GM21717 (cell line): ENCODE results near the gene ASIC1.

Experiments used
- ATAC-seq: cut with Tn5 transposase; IDR thresholded peaks from one replicate; pipeline ENCODE4 v1.9.1; 2021; ENCODE audit warnings: mild to moderate bottlenecking, moderate library complexity; ENCODE audit not compliant: unreplicated experiment

ASIC1 gene

DNA sequence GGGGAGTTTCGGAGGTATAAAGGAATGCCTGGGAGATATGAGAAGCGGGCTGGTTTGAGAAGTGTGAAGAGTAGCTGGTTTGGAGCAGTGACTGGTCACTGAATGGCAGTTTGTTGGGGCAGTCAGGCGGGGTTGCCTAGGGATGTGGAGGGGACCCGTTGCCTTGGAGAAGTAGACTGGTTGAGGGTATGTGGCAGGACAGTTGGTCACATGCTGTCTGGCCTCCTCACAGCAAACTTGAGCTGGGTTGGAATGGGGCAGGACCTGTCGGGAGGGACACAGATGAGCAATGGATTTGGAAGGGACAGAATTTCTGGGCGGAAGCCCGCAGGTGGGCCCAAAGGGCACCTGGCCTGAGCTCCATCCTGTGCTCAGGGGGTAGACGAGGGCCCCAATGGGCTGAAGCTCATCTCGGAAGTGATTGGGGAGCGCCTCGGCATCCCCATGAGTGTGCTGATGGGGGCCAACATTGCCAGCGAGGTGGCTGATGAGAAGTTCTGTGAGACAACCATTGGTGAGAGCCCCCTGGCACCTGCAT lies 48.6 kb downstream of the ASIC1 start:
- no peak for ATAC-seq

DNA sequence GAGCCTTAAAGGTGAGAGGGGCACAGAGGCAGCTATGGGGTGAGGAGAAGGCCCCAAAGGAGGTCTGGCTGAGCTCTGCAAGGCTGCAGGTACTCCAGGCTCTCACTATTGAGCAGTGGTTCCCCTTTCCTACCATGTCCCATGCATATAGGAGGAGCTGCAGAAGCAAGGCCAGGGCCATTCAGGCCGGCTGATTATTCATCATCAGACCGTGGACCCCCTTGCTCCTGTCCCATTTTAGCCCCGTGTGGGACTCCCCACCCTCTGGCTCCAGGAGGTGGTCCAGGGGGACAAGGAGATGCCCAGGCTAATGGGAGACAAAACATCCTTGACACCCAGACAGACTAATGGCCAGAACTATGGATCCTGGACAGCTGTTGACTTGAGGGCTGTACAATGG lies 49.5 kb downstream of the ASIC1 start:
- ATAC-seq: no peak

DNA sequence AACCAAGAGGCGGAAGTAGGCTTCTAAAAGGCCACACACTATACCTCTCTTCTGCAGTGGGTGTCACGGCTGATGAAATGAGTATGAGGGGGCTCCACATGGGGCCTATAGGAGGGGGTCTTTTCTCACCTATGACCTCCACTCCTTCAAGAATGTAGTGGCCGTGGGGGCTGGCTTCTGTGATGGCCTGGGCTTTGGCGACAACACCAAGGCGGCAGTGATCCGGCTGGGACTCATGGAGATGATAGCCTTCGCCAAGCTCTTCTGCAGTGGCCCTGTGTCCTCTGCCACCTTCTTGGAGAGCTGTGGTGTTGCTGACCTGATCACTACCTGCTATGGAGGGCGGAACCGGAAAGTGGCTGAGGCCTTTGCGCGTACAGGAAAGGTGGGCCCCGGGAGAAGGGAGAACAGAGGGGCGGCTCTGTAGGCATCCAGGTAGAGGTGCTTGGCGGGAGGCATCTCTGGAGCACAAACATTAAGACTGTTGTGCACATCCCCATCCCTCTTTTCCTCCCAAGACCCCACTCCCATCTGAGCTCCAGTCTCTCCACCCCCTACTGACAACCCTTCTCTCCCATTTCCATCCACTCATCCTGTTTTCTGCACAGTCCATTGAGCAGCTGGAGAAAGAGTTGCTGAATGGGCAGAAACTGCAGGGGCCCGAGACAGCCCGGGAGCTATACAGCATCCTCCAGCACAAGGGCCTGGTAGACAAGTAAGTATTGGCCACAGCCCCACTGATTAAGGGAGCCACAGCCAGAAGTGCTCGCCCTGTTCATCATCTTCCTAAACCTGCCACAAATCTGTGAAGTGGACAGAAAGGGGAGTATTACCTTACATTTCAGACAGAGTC lies 50.2 kb downstream of the ASIC1 start:
- ATAC-seq: no peak

DNA sequence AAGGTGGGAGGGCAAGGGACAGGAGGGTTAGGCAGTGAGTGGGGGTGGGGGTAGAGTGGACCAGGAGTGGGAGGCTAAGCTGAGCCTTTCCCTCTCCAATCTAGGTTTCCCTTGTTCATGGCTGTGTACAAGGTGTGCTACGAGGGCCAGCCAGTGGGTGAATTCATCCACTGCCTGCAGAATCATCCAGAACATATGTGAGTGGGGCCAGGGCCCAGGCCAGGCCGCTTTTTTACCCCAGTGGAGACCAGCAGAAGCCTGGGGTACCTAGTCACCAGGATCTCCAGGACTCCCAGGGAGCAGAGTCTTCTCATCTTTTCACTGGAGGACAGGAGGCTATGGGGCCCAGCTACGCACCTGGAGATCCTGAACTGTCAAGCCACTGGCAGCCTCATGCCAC lies 51.9 kb downstream of the ASIC1 start:
- no peak for ATAC-seq

DNA sequence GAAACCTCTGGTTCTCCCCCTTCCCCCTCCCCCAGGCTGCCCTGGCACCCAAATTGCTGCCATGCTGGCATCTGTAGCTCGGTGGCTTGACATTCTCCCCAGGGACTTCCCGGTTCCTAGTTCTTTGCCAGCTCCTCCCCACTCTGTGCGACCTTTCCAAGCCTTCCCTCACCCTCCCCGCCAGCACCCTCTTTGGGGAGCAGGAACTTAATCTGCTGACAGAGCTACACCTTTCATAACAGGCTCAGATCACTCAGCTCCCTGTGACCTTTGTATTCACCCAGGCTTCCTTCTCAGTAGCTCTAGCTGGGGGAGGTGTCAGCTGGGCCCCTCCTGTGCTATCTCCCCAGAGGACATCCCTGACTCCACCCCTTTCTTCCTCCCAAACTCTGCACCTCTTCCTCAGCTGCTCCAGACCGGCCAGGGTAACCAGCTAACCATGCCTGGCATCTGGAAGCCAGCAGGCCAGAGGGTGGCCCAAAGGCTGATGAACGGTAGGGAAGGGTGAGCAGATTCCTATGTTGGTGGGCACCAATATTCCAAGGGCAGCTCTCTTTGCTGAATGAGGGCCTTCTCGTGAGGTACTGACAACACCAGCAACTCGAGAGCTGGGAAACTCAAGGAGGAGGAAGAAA lies 52.8 kb downstream of the ASIC1 start:
- no peak for ATAC-seq

DNA sequence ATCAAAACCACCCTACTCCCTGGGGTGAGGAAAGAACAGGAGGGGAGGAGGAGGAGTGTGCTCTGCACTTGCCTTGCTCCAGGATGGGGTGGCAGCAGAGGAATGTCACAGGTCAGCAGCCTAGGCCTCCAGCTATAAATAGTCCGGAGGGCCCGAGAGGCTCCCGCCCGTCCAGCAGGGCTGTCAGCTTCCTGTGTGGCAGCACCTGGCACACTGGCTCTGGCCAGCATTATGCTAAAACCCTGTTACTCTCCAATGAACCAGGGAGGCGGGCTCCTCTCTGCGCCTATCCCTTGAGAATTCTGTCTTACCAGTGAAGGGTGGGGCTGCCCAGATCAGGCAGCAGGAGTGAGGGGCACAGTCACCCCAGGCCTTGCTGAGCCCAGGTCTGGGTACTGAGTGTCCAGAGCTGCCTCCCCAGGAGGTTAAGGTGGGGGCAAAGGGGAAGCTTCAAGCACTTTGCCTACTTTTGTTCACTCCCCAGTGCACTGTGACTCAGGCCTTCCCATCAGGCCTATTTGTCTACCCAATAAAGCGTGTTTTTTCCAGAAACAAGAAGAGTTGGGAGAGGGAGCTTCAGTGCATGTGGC lies 53.5 kb downstream of the ASIC1 start:
- no peak for ATAC-seq

DNA sequence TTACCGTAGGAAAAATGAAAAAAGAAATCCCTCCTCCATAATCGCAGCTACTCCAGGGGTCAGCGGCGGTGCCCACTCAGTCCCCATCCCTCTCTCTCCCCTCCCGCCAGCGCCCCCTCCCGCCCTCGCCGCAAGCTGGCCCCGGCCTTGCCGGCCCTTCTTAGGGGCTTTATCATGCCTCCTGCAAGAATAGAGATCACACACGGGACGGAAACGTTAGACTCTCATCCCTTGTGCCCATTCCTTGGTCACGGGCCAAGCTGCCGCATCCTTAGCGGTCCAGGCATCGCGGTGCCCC lies 53.9 kb downstream of the ASIC1 start:
- peak; percentile 1 for ATAC-seq

DNA sequence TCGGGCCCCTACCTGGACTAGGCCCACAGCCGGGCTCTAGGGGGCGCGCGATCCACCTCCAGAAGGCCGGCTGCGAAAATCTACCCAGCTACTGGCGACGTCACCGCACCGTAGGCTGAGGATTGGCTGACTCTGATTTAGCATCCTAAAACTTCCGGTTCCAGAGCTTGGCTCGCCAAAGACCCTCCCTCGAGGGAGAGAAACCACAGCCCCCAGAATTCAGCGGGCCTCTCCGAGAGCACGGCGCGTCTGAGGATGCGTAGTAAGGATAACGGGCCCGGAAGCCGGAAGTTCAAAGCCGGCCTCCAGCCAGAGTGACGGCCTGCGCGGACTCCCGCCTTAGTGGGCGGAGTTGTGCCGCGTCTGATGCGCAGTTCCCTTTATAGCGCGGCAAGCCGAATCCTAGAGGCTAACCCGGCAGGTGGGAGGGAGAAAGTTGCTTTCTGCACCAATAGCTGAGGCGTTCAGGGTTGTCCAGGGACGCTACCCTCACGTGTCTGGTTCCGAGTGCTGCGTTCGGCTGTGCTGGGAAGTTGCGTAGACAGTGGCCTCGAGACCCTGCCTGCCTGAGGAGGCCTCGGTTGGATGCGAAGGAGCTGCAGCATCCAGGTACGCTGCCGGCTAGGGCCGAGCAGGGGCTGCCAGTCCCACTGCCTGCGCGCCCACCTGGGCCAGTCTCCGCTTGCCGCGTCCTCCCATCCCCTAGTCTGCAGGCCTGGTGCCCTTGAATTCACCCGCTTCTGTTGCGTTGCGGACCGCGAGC lies 54.5 kb downstream of the ASIC1 start, which contains the start of gene COX14:
Gene COX14, plus strand, starts transcription at position 544 of the 763 bp plus-strand sequence. CDS start 7,808 bp downstream, outside the sequence.
- ATAC-seq: peak; percentile 81

DNA sequence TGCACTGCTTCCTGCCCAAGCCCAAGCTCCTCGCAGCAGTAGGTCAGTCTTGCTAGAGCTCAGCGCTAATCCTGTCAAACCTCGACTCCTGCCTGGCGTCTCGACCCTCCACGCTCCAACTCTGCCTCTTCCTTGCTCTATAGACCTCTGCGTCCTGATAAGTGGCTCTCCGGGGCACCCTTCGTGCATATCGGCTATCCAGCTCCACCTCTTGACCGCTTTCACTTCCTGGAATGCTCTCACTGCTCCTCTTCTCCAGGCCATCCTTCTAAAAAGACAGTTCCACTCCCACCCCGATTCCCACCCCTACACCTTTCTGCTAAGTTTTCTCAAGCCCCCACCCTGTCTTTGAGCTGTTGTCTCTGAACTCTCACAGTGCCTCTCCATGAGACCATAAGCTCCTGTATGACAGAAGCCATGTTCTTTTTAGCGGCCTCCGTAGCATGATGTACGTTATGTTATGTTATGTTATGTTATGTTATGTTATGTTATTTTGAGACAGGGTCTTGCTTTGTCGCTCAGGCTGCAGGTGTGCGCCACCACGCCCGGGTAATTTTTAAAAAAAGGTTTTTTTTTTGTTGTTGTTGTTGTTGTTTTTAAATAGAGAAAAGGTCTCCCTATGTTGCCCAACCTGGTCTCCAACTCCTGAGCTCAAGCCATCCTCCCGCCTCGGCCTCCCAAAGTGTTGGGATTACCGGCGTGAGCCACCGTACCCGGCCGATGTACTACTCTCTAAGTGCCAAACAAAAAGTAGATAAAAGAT lies 55.2 kb downstream of the ASIC1 start:
- ATAC-seq: peak; percentile 2

DNA sequence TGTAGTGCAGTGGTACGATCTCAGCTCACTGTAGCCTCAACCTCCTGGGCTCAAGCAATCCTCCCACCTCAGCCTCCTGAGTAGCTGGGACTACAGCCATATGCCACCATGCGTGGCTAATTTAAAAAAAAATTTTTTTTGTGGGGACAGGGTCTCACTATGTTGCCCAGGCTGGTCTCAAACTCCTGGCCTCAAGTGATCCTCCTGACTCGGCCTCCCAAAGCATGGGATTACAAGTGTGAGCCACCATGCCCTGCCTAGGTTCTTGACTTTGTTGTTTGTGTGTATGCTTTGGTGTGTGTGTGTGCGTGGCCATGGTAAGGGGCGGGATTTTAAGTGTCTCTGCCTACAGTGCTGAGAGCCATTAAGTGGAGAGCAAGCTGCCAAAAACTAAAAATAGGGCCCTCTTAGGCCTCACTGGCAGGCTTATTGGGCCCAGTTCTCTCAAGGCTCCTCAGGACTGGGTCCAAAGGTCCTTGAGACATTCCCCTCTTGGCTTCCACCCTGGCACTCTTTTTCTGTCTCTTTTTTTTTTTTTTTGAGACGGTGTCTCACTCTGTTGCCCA lies 59.7 kb downstream of the ASIC1 start:
- ATAC-seq: no peak

DNA sequence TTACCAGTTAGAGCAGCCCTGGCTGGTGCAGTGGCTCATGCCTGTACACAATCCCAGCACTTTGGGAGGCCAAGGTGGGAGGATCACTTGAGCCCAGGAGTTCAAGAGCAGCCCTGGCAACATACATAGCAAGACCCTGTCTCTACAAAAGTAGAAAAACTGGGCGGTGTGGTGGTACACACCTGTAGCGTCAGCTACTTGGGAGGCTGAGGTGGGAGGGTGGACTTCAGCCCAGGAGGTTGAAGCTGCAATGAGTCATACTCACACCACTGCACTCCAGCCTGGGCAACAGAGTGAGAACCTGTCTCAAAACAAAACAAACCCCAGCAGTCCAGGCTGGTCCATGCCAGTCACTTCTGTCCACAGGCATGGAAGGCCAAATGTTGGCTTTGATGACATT lies 62.0 kb downstream of the ASIC1 start:
- ATAC-seq: no peak

DNA sequence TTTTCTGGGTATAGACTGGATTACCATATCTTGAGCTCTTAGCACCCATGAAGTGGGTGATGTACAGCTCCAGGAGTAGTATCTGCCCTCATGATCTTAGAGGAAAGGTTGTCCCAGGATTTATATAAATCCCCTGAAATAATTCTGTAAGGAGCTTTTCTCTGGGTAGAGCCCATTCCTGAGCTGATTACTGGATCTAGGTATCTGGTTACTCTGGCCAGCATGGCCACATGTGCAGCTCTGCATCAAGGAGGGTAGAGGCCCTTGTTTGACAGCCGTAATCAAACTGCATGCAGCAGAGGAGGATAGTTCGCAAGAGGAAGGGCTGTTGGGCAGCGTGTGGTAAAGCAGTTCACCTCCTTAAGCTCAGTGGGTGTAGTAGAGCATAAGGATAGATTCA lies 63.1 kb downstream of the ASIC1 start:
- no peak for ATAC-seq

DNA sequence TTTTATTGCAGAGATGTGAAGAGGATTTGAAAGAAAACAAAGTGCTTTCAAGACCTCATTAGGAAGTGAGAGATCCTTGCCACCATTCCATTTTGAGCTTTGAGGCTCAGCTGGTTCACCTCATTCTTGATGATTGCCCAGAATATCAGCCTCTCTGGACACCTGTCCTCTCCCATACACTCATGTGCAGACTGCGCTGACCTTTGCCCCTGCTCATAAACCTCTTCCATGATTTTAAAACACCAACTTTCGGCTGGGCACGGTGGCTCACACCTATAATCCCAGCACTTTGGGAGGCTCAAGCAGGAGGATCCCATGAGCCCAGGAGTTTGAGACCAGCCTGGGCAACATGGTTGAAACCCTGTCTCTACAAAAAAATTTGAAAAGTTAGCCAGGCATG lies 63.6 kb downstream of the ASIC1 start:
- no peak for ATAC-seq

DNA sequence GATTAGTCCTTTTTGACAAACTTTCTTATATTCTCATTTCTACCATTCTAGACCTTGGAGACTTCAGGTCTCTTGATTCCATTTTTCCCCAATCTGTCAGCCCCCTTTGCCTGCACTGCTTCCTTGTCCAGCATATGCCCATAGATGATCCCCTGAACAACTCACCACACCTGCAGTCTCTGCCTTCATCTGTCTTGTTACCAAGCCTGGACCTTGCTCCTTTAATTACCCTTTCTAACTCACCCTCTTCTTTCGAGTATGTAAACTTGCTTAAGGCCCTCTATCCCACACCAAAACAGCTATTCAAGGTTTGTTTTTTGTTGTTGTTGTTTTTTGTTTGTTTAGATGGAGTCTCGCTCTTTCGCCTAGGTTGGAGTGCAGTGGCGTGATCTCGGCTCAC lies 64.2 kb downstream of the ASIC1 start:
- ATAC-seq: no peak

DNA sequence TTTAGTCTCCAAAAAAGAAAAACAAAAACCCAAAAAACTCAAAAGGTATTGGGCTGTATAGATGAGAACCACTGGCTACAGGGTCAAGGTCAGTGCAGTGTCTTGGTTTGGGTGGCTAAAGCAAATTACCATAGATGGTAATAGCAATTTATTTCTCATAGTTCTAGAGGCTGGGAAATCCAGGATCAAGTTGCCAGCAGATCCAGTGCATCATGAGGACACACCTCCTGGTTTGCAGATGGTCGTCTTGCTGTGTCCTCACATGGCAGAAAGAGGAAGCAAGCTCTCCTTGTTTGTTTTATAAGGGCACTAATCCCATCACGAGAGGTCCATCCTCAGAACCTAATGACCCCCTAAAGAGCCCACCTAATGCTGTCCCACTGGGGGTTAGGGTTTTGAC lies 65.8 kb downstream of the ASIC1 start:
- no peak for ATAC-seq

DNA sequence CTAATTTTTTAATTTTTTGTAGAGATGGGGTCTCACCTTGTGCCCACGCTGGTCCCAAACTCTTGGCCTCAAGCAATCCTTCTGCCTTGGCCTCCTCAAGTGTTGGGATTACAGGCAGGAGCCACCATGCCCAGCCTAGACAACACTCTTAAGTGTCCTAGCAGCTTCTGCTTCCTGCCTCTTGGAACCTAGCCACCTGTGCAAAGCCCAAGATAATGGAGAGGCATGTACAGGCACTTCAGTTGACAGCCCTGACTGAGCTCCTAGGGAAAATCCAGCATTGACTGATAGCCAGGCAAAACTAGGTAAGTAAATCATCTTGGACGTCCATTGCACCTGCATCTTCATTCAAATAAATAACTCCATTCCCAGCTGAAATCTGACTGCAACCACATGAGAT lies 70.2 kb downstream of the ASIC1 start:
- no peak for ATAC-seq

DNA sequence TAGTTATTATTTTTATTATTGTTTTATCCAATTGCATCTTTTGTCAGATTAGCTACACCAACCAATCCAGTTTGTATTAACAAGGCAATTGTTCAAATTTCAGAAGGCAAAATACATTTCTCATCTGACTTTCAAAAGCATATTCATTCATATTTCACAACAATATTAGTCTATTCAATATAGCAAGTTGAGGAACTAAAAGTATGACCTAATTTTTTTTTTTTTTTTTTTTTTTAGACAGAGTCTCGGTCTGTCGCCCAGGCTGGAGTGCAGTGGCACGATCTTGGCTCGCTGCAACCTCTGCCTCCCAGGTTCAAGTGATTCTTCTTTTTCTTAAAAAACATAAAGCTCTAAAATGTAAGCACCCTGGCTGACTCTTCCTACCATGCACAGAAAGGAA lies 71.9 kb downstream of the ASIC1 start:
- no peak for ATAC-seq

DNA sequence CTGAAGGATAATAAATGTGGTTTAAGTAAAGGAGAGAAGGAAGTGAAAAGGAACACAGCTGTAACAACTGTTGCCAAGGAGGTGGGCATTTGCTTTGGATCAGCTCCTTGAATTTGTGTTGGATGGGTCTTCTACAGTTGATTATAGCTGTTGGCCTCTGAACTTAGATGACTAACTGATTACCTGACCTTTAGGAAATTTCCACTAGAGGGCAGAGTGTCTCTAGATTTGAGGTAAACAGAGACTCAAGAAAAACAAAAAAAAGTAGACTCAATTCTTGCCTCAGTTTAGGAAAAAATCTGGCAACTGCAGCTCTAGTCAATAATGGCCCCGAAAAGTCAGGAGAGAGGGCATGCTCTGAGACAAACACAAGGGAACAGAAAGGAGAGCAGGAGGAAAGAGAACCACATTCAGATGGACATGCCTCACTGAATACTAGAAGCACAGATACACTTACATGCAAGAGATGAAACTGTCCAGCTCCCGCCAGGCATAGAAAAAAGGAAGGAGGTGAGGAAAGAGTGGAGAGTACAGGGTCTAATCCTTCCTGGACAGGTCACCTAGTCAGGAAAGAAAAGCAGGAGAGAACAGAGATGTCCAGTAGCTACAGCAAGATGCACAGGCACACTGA lies 75.2 kb downstream of the ASIC1 start:
- no peak for ATAC-seq
